HCT116 (cell line): ENCODE data around the gene DEXI. TPM values are rescaled to one million over a fixed set of nuclear protein-coding genes. Genes with fewer than 3 reads are reported as not detected.

Experiments
- ATAC-seq: fragments of 200-7000 bp; cut with Tn5 transposase; 2 replicates; pipeline ENCODE4 v1.9.1; 2020; ENCODE audit warnings: mild to moderate bottlenecking, moderate library complexity
- BruUV-seq: library from RNA; stranded (reverse); fragments of 400-500 nt; replicated peaks from 2 replicates; lab custom pipeline; 2021; lab: Mats Ljungman, UMichigan
- CTCF ChIA-PET: fragments of 300-600 bp; sonication (Branson Sonifier 250); formaldehyde crosslinking; loops from one replicate; lab custom pipeline; 2021; ENCODE audit warnings: antibody characterized with exemption; lab: Charles Lee
- POLR2A ChIA-PET: fragments of 300-600, 350-600 bp; sonication (Branson Sonifier 250); formaldehyde crosslinking; loops from one replicate; lab custom pipeline; 2021; ENCODE audit warnings: antibody characterized with exemption; lab: Charles Lee
- RAD21 ChIA-PET, 2 experiments: fragments of 300-600 bp; sonication (Branson Sonifier 250); formaldehyde crosslinking; loops; one replicate each; lab custom pipeline; 2023; ENCODE audit warnings: low total read pairs in 2 of 2; ENCODE audit not compliant: uncharacterized antibody in 2 of 2, unreplicated experiment in 2 of 2, low non-redundant PET in 1 of 2; lab: Charles Lee
- DNase-seq: peaks from one replicate; pipeline ENCODE4 v3.0.0-alpha.2; 2010; ENCODE audit warnings: low read depth, low spot score
- H2AFZ ChIP-seq: fragments of 200-600 bp; shearing (Covaris generic), sonication (generic); 2 replicates; pipeline ENCODE4 v1.6.1; 2017; ENCODE audit warnings: low read depth, mixed run types, mixed read lengths, antibody characterized with exemption, low read length; ENCODE audit not compliant: poor library complexity, severe bottlenecking
- H3K27ac ChIP-seq: 2 replicates; pipeline ENCODE4 v1.5.1; 2012; ENCODE audit warnings: low read depth, low read length
- H3K27me3 ChIP-seq: fragments of 200-600 bp; sonication (generic); 2 replicates; pipeline ENCODE4 v1.6.1; 2016; ENCODE audit warnings: mixed run types, low read length, mixed read lengths; ENCODE audit not compliant: insufficient read depth
- H3K36me3 ChIP-seq, 2 experiments: fragments of 200-500 bp in 1 of 2; fragments of 200-600 bp in 1 of 2; sonication (Bioruptor generic) in 1 of 2; sonication (generic) in 1 of 2; 2 replicates each; pipeline versions ENCODE4 v1.5.1 to v1.6.1; 2014 to 2016; ENCODE audit warnings: low read length in 2 of 2, inconsistent platforms in 1 of 2, mixed read lengths in 1 of 2, mixed run types in 1 of 2; ENCODE audit not compliant: insufficient read depth in 2 of 2, control insufficient read depth in 1 of 2
- H3K4me1 ChIP-seq, 2 experiments: fragments of 200-600 bp in 1 of 2; sonication (generic) in 1 of 2; 2 replicates each; pipeline versions ENCODE4 v1.5.1 to v1.6.1; 2012 to 2017; ENCODE audit warnings: low read length in 2 of 2, inconsistent platforms in 1 of 2, mild to moderate bottlenecking in 1 of 2, mixed read lengths in 1 of 2, mixed run types in 1 of 2, moderate library complexity in 1 of 2; ENCODE audit not compliant: insufficient read depth in 2 of 2, control insufficient read depth in 1 of 2
- H3K4me2 ChIP-seq: fragments of 200-600 bp; sonication (generic); 2 replicates; pipeline ENCODE4 v1.6.1; 2017; ENCODE audit warnings: mixed run types, low read length, mixed read lengths
- H3K4me3 ChIP-seq, 2 experiments: fragments of 200-600 bp in 1 of 2; sonication (generic) in 1 of 2; replicated peaks in 1 of 2; 2 replicates each; pipeline ENCODE4 v1.5.1; 2011 to 2016; ENCODE audit warnings: low read length in 2 of 2, control low read depth in 1 of 2, low read depth in 1 of 2, mild to moderate bottlenecking in 1 of 2, mixed read lengths in 1 of 2, mixed run types in 1 of 2
- H3K79me2 ChIP-seq: fragments of 200-600 bp; sonication (generic); 2 replicates; pipeline ENCODE4 v1.6.1; 2017; ENCODE audit warnings: mild to moderate bottlenecking, mixed run types, low read length, moderate library complexity, mixed read lengths; ENCODE audit not compliant: insufficient read depth
- H3K9ac ChIP-seq: fragments of 200-600 bp; sonication (generic); 2 replicates; pipeline ENCODE4 v1.6.1; 2016; ENCODE audit warnings: low read length, mixed read lengths
- H3K9me2 ChIP-seq: fragments of 200-600 bp; sonication (generic), shearing (Covaris generic); 2 replicates; pipeline ENCODE4 v1.6.1; 2017; ENCODE audit warnings: mixed run types, mild to moderate bottlenecking, moderate library complexity; ENCODE audit not compliant: insufficient read depth
- H3K9me3 ChIP-seq, 2 experiments: fragments of 200-500 bp in 1 of 2; fragments of 200-600 bp in 1 of 2; sonication (Bioruptor generic) in 1 of 2; sonication (generic) in 1 of 2; 2 replicates each; pipeline ENCODE4 v1.6.1; 2014 to 2017; ENCODE audit warnings: low read length in 2 of 2, mixed read lengths in 2 of 2, inconsistent platforms in 1 of 2, low read depth in 1 of 2, mild to moderate bottlenecking in 1 of 2, mixed run types in 1 of 2, moderate library complexity in 1 of 2; ENCODE audit not compliant: control insufficient read depth in 1 of 2, insufficient read depth in 1 of 2
- H4K20me1 ChIP-seq: fragments of 200-600 bp; sonication (generic), shearing (Covaris generic); 2 replicates; pipeline ENCODE4 v1.6.1; 2017; ENCODE audit warnings: mixed run types, mild to moderate bottlenecking, moderate library complexity; ENCODE audit not compliant: insufficient read depth
- EZH2phosphoT487 ChIP-seq: fragments of 200-600 bp; IDR thresholded peaks from 2 replicates; pipeline ENCODE4 v1.6.1; 2018; ENCODE audit warnings: antibody characterized with exemption, borderline replicate concordance
- TCF7L2 ChIP-seq: IDR thresholded peaks from 2 replicates; pipeline ENCODE4 v1.7.0; 2011; ENCODE audit warnings: borderline replicate concordance, inconsistent platforms; ENCODE audit not compliant: insufficient read depth, insufficient read length; ENCODE audit errors: extremely low read depth
- intact Hi-C: fragments of 100-400 bp; cut with micrococcal nuclease; formaldehyde crosslinking; loops from 2 replicates; pipeline ENCODE4 v1.10.0; 2022
- total RNA-seq: library from RNA; stranded (reverse); gene quantifications from one replicate; pipeline ENCODE4 v1.2.1, GENCODE V29; 2021; ENCODE audit not compliant: unreplicated experiment
- TF ChIP-seq, protein P1 (sequence below): IDR thresholded peaks from 2 replicates; pipeline ENCODE4 v1.6.1; 2011; ENCODE audit warnings: mild to moderate bottlenecking, low read length, moderate library complexity; ENCODE audit not compliant: insufficient replicate concordance; ENCODE audit errors: extremely low read depth
- TF ChIP-seq, protein P2 (sequence below): IDR thresholded peaks from 2 replicates; pipeline ENCODE4 v1.6.1; 2012
- TF ChIP-seq, protein P3 (sequence below): IDR thresholded peaks from 2 replicates; pipeline ENCODE4 v1.6.1; 2012

The DEXI gene
- total RNA-seq, 1 experiment from 2014 or later: 37.8 TPM

DNA sequence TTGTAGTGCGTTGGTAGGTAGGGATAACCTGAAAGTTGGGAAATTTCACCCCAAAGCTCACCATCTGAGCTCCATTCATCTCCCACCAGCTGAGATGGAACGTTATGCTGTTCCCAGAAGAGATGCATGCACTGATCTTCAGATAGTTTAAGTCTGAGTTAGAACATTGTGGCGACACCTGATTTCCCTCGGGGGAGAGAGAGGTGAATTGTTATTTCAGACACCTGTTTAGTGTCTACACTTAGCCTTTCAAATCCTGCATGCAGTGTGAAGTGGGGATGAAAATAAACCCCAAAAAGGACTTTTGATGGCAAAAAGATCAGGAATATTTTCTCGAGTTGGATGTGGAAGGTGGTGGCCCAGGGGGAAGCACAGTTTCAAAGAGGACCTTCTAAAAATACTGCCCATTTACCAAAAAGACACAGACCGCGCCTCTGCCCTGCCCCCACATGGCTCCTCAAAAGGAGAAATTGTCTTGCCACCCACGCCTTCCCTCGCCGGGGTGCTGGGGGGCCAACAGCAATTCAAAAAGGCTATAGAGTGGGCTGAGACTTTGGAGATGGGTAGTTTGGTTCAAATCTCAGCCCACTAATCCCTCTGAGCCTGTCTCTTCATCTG, 53.8 kb downstream of the DEXI start (continued):
- TF ChIP-seq, protein P1, sequence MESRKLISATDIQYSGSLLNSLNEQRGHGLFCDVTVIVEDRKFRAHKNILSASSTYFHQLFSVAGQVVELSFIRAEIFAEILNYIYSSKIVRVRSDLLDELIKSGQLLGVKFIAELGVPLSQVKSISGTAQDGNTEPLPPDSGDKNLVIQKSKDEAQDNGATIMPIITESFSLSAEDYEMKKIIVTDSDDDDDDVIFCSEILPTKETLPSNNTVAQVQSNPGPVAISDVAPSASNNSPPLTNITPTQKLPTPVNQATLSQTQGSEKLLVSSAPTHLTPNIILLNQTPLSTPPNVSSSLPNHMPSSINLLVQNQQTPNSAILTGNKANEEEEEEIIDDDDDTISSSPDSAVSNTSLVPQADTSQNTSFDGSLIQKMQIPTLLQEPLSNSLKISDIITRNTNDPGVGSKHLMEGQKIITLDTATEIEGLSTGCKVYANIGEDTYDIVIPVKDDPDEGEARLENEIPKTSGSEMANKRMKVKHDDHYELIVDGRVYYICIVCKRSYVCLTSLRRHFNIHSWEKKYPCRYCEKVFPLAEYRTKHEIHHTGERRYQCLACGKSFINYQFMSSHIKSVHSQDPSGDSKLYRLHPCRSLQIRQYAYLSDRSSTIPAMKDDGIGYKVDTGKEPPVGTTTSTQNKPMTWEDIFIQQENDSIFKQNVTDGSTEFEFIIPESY: no peak
- no peak for TF ChIP-seq TCF7L2
- TF ChIP-seq EZH2phosphoT487: no peak

DNA sequence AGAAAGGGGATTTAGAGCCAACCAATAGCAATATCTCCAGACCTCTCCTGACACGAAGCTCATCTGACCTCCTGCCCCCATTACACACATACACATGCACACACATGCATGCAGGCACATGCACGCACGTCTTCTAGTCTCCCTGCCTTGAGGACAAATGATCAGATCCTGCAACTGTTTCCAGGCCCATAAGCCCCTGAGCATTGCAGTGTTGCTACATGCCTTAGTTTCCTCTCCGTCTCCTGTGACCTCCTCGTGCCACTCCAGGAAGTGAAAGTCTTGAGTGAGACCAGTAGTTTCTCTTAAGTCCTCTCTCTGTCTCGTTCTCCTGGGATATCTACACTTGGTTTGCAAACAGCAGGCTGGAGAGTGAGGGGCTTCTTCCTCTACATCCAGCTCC, 57.0 kb downstream of the DEXI start:
- ChIA-PET RAD21 (no interaction called here), POLR2A (no interaction called here)
- no peaks in the 10 kb centered on the region for H3K9me2 ChIP-seq
- DNase-seq: no peak
- no TSS peak for BruUV-seq
- TF ChIP-seq, protein P2, sequence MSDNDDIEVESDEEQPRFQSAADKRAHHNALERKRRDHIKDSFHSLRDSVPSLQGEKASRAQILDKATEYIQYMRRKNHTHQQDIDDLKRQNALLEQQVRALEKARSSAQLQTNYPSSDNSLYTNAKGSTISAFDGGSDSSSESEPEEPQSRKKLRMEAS: no peak
- TF ChIP-seq, protein P3, sequence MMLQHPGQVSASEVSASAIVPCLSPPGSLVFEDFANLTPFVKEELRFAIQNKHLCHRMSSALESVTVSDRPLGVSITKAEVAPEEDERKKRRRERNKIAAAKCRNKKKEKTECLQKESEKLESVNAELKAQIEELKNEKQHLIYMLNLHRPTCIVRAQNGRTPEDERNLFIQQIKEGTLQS: no peak
- TF ChIP-seq, all 23 proteins: peak for 0
- Histone ChIP-seq H3K4me1 (no peaks in the 10 kb centered on the region), H3K27ac (no peak overlapping the region), H3K79me2 (no peaks in the 10 kb centered on the region), H3K9me3 (no peaks in the 10 kb centered on the region), H3K4me2 (no peak overlapping the region), H3K9ac (no peak overlapping the region), H2AFZ (no peak overlapping the region), H3K27me3 (peaks cover 37% of the 10 kb centered on the region; the same call in 1 of the 2 replicates), H4K20me1 (no peaks in the 10 kb centered on the region), H3K4me3 (no peak overlapping the region), H3K36me3 (no peaks in the 10 kb centered on the region)
- CTCF ChIA-PET: no interaction called here
- ATAC-seq: no peak
- intact Hi-C loops: no loop called here
